Activated B cell treated with CpG ODN at 0.5 μM for 24 hours (primary cell): ENCODE data around the gene FCGR3A. TPM values are rescaled to one million over a fixed set of nuclear protein-coding genes. Genes with fewer than 3 reads are reported as not detected.
"Not testable (repeated sequence)": the region's sequence is repeated elsewhere in the genome, so short reads cannot be mapped to it uniquely, and the experiment has no call there.

Source experiments
- ATAC-seq: fragments of 200-7000 bp; cut with Tn5 transposase; one replicate; pipeline ENCODE4 v1.10.0; 2021; ENCODE audit warnings: low read depth, mild to moderate bottlenecking, moderate library complexity
- CTCF ChIA-PET: fragments of 350-600 bp; sonication (Branson Sonifier 250); formaldehyde crosslinking; loops from one replicate; lab custom pipeline; 2021; ENCODE audit warnings: antibody characterized with exemption; lab: Charles Lee
- POLR2A ChIA-PET: fragments of 350-600 bp; sonication (Branson Sonifier 250); formaldehyde crosslinking; loops from one replicate; lab custom pipeline; 2021; ENCODE audit warnings: antibody characterized with exemption; lab: Charles Lee
- DNase-seq: peaks from one replicate; pipeline ENCODE4 v3.0.0; 2022
- H3K27ac Mint-ChIP-seq: one replicate; pipeline ENCODE4 v1.8.0; 2020; ENCODE audit warnings: mixed read lengths
- H3K27me3 Mint-ChIP-seq: one replicate; pipeline ENCODE4 v1.8.0; 2021; ENCODE audit warnings: mixed read lengths
- H3K36me3 Mint-ChIP-seq: one replicate; pipeline ENCODE4 v1.8.0; 2021; ENCODE audit warnings: low read depth, mixed read lengths
- H3K4me1 Mint-ChIP-seq: one replicate; pipeline ENCODE4 v1.8.0; 2021; ENCODE audit warnings: mixed read lengths
- H3K4me3 Mint-ChIP-seq: one replicate; pipeline ENCODE4 v1.8.0; 2020; ENCODE audit warnings: mild to moderate bottlenecking, mixed read lengths
- H3K9me3 Mint-ChIP-seq: one replicate; pipeline ENCODE4 v1.8.0; 2020; ENCODE audit warnings: mixed read lengths
- intact Hi-C: fragments of 100-400 bp; cut with micrococcal nuclease; formaldehyde crosslinking; loops from one replicate; pipeline ENCODE4 v1.15.1; 2024
- total RNA-seq: library from RNA; stranded (reverse); gene quantifications from 2 replicates; pipeline ENCODE4 v1.2.3, GENCODE V29; 2022

Gene FCGR3A
- total RNA-seq, 1 donor from 2014 or later = 0.47 TPM

DNA sequence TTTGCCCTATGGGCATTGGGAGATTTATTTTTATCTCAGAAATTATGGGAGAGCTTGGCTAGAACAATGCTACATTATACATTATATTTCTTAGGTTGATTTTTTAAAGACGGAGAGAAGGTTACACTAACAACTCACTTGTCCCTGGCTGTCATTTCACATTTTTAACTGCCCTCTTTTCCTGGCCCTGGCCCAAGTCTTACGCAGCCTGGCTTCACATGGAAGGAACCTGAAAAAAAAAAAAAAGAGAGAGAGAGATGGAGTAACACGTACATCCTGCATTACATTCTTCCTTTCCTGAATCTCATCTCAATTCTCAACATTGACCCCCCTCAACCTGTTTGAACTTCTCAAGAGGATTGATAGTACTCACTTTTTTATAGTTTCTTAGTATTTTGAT is 21.1 kb downstream of the FCGR3A start:
- POLR2A ChIA-PET = not testable (repeated sequence)

DNA sequence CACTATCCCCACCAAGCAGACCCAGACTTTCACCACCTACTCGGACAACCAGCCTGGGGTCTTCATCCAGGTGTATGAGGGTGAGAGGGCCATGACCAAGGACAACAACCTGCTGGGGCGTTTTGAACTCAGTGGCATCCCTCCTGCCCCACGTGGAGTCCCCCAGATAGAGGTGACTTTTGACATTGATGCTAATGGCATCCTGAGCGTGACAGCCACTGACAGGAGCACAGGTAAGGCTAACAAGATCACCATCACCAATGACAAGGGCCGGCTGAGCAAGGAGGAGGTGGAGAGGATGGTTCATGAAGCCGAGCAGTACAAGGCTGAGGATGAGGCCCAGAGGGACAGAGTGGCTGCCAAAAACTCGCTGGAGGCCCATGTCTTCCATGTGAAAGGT is 23.7 kb downstream of the FCGR3A start:
- H3K9me3 Mint-ChIP-seq, CTCF ChIA-PET, DNase-seq, H3K4me3 Mint-ChIP-seq, intact Hi-C loops, H3K27me3 Mint-ChIP-seq, ATAC-seq, POLR2A ChIA-PET, H3K27ac Mint-ChIP-seq: not testable (repeated sequence)
- H3K36me3 Mint-ChIP-seq = peaks cover 13% of the 10 kb centered on the region
- peaks cover 20% of the 10 kb centered on the region for H3K4me1 Mint-ChIP-seq

More for the DNA sequence above, 21.1 kb downstream of the FCGR3A start:
- Mint-ChIP-seq H3K36me3 (peaks cover 14% of the 10 kb centered on the region), H3K4me1 (peaks cover 30% of the 10 kb centered on the region)
- H3K9me3 Mint-ChIP-seq, intact Hi-C loops, H3K4me3 Mint-ChIP-seq, ATAC-seq, CTCF ChIA-PET, H3K27me3 Mint-ChIP-seq, DNase-seq, H3K27ac Mint-ChIP-seq: not testable (repeated sequence)

DNA sequence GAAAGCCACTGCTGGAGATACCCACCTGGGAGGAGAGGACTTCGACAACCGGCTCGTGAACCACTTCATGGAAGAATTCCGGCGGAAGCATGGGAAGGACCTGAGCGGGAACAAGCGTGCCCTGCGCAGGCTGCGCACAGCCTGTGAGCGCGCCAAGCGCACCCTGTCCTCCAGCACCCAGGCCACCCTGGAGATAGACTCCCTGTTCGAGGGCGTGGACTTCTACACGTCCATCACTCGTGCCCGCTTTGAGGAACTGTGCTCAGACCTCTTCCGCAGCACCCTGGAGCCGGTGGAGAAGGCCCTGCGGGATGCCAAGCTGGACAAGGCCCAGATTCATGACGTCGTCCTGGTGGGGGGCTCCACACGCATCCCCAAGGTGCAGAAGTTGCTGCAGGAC is 24.3 kb downstream of the FCGR3A start:
- not testable (repeated sequence) for DNase-seq

DNA sequence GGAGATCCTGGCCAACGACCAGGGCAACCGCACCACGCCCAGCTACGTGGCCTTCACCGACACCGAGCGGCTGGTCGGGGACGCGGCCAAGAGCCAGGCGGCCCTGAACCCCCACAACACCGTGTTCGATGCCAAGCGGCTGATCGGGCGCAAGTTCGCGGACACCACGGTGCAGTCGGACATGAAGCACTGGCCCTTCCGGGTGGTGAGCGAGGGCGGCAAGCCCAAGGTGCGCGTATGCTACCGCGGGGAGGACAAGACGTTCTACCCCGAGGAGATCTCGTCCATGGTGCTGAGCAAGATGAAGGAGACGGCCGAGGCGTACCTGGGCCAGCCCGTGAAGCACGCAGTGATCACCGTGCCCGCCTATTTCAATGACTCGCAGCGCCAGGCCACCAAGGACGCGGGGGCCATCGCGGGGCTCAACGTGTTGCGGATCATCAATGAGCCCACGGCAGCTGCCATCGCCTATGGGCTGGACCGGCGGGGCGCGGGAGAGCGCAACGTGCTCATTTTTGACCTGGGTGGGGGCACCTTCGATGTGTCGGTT is 24.8 kb downstream of the FCGR3A start:
- peak overlapping the region; percentile 90 for H3K4me3 Mint-ChIP-seq
- intact Hi-C loops, H3K27ac Mint-ChIP-seq, H3K27me3 Mint-ChIP-seq, H3K9me3 Mint-ChIP-seq, CTCF ChIA-PET, H3K36me3 Mint-ChIP-seq, H3K4me1 Mint-ChIP-seq: not testable (repeated sequence)
- POLR2A ChIA-PET = interaction anchor here (1.9 kb wide), 1 partner anchor 216 kb away, joined by 6 read pairs; no protein-coding TSS in a partner anchor
- peak; percentile 42 for DNase-seq
- ATAC-seq = peak; percentile 16

More for the DNA sequence above, 24.3 kb downstream of the FCGR3A start:
- ATAC-seq, H3K36me3 Mint-ChIP-seq, H3K9me3 Mint-ChIP-seq, CTCF ChIA-PET, H3K27me3 Mint-ChIP-seq, H3K27ac Mint-ChIP-seq, intact Hi-C loops: not testable (repeated sequence)
- POLR2A ChIA-PET = interaction anchor here (1.9 kb wide), 1 partner anchor 216 kb away, joined by 6 read pairs; no protein-coding TSS in a partner anchor
- Mint-ChIP-seq H3K4me3 (peak overlapping the region; percentile 90), H3K4me1 (peaks cover 14% of the 10 kb centered on the region)

DNA sequence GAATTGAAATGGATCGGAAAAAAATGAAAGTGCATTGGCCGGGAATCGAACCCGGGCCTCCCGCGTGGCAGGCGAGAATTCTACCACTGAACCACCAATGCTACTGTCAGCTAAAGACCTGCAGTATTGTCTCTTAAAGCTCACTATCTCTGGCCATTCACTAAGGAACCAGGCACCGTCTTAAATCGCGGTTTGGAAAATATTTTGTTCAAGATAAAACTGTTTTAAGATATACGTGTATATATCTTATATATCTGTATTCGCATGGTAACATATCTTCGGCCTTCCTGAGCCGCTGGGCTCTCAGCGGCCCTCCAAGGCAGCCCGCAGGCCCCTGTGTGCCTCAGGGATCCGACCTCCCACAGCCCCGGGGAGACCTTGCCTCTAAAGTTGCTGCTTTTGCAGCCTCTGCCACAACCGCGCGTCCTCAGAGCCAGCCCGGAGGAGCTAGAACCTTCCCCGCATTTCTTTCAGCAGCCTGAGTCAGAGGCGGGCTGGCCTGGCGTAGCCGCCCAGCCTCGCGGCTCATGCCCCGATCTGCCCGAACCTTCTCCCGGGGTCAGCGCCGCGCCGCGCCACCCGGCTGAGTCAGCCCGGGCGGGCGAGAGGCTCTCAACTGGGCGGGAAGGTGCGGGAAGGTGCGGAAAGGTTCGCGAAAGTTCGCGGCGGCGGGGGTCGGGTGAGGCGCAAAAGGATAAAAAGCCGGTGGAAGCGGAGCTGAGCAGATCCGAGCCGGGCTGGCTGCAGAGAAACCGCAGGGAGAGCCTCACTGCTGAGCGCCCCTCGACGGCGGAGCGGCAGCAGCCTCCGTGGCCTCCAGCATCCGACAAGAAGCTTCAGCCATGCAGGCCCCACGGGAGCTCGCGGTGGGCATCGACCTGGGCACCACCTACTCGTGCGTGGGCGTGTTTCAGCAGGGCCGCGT is 25.5 kb downstream of the FCGR3A start, which contains the start of gene HSPA6:
HSPA6 (plus strand) TSS at position 724 of the 925 bp plus-strand sequence; CDS start at position 843, 119 bp downstream.
- not testable (repeated sequence) for H3K36me3 Mint-ChIP-seq, H3K27me3 Mint-ChIP-seq, H3K9me3 Mint-ChIP-seq, H3K4me1 Mint-ChIP-seq
- DNase-seq (peak; percentile 65), ATAC-seq (peak; percentile 65)
- CTCF ChIA-PET = interaction anchor here (1.0 kb wide), 1 partner anchor 124 kb away, joined by 3 read pairs; no protein-coding TSS in a partner anchor
- intact Hi-C loops = loop anchor here (2.0 kb wide), 1 partner anchor 17 kb away; no protein-coding TSS in a partner anchor
- H3K27ac Mint-ChIP-seq = peak within 1 kb of the TSS; percentile 91
- POLR2A ChIA-PET = interaction anchor here (1.9 kb wide), 1 partner anchor 217 kb away, joined by 6 read pairs; no protein-coding TSS in a partner anchor
- H3K4me3 Mint-ChIP-seq = peak within 1 kb of the TSS; percentile 90

DNA sequence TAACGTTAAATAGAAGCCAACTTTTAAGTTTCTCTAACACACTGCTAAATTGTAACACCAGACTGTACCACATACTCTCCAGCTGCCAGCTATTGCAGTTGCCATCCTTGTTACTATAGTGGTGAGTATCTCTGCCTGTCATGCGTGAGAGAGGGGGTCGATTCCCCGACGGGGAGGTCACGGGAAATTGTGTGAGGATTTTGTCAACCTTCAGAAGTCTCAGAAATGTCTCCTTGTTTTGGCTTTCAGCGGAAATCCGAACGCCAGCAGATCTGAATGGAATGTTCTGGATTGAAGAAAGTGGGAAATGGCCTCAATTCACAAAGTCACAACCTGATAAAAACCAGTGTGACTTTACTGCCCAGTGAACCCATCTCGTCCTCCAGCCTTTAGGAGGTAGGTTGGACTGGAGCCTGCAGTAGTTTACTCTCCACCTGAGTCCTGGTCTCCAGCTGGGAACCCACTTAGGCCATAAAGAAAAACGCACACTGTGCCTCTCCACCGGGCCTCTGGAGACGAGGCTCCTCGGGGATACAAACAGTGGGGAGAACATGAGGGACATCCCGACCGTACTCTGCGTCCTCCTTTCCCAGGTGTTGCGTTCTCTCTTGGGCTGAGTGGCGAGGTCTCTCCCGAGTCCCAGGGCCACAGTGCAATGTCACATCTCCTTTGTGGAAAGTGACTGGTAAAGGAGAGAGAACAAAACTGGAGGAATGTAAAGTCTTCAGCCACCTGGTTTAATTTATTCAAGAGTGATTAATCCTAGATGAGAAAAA is 26.4 kb downstream of the FCGR3A start:
- H3K36me3 Mint-ChIP-seq, DNase-seq, H3K4me1 Mint-ChIP-seq, ATAC-seq, H3K9me3 Mint-ChIP-seq, H3K27me3 Mint-ChIP-seq: not testable (repeated sequence)
- H3K27ac Mint-ChIP-seq = peak overlapping the region; percentile 91
- POLR2A ChIA-PET = interaction anchor here (1.9 kb wide), 1 partner anchor 218 kb away, joined by 6 read pairs; no protein-coding TSS in a partner anchor
- peak overlapping the region; percentile 90 for H3K4me3 Mint-ChIP-seq
- intact Hi-C loops = loop anchor here (2.0 kb wide), 1 partner anchor 18 kb away; no protein-coding TSS in a partner anchor
- CTCF ChIA-PET = interaction anchor here (1.0 kb wide), 1 partner anchor 125 kb away, joined by 3 read pairs; no protein-coding TSS in a partner anchor

DNA sequence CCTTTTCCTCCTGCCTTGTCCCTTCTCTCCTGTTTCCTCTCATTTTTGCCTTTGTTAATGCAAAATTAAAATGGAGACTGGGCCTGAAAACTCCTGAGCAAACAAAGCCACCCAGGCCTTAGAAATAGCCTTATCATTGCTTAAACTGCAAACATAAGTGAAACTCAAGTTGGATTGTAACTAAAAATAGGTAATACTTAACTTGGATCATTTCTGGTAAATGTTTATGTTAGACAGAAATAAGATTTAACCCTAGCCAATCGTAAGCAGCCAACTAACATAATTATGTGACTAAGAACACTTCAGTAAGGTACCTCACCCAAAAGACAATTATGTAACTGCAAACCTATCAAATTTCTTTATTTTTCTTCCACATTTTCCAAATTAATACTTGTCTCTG is 35.7 kb downstream of the FCGR3A start:
- CTCF ChIA-PET, H3K27me3 Mint-ChIP-seq, ATAC-seq, H3K4me1 Mint-ChIP-seq, POLR2A ChIA-PET, H3K9me3 Mint-ChIP-seq, intact Hi-C loops, DNase-seq, H3K27ac Mint-ChIP-seq, H3K4me3 Mint-ChIP-seq, H3K36me3 Mint-ChIP-seq: not testable (repeated sequence)

DNA sequence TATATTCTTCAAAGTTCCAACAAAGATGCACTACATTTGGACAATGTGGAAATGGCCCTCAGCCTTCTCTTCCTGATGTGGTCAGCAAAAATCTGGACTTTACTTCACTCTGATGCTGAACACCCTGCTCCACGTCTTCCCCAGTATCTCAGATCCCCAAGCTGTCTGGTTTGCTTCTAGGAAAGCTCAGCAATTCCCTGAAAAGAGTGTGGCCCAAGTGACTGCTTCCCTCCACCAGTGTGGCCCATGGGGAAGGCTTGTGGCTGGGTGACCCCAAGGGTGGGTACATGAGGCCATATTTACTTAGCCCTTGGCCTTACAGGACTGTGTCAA is 36.2 kb downstream of the FCGR3A start:
- H3K4me3 Mint-ChIP-seq, CTCF ChIA-PET, intact Hi-C loops, ATAC-seq, H3K36me3 Mint-ChIP-seq, DNase-seq, H3K27ac Mint-ChIP-seq, POLR2A ChIA-PET, H3K4me1 Mint-ChIP-seq, H3K9me3 Mint-ChIP-seq, H3K27me3 Mint-ChIP-seq: not testable (repeated sequence)

DNA sequence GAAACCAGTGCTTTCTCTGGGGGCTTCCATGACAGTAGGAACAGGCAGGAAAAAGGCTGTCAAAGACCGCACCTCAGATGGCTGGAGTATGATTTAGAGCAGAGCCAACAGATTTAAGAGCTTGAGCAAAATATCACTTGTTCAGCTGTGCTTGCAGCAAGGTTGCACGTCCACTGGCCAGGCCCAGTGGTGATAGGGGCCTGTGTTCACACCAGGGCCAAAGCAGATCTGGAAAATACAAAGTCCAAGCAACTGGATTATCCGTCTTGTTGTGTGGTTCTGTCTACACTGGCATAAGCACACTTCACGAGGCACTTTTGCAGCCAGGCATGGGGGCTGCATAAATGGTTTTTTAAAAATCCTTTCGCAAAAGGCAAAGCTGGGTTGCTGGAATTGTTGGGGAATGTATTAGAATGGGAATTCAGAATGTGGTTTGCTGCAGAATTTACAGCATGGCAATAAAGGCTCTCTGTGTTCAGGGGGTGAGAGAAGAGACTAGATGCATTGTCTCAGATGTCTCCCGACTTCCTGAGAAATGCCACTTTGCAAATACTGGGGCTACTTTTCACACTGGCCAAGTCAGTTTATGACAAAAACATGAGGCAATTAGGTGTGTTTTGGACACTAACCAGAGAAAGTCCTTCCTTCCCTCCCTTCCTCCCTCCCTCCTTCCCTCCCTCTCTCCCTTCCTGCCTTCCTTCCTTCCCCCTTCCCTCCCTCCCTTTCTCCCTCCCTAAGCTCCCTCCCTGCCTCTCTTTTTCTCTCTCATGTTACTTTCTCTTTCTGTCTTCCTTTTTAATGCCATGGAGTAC is 36.8 kb downstream of the FCGR3A start:
- H3K4me1 Mint-ChIP-seq, H3K4me3 Mint-ChIP-seq, H3K9me3 Mint-ChIP-seq, DNase-seq, ATAC-seq, H3K36me3 Mint-ChIP-seq, intact Hi-C loops, CTCF ChIA-PET, H3K27me3 Mint-ChIP-seq, POLR2A ChIA-PET: not testable (repeated sequence)
- H3K27ac Mint-ChIP-seq = peak overlapping the region; percentile 30
